Stimulated activated CD4-positive, alpha-beta T cell treated with anti-CD3 and anti-CD28 coated beads, Interleukin-1b, Interleukin-23, amount 100 ng/mL, for 24 hours (primary cell): ENCODE results near the gene SFTPB.
"Not testable (repeated sequence)": the region's sequence is repeated elsewhere in the genome, so short reads cannot be mapped to it uniquely, and the experiment has no call there.

Experiments used
- DNase-seq, 4 experiments: peaks; one replicate each; pipeline ENCODE4 v3.0.0-alpha.2; 2020; ENCODE audit warnings: low read depth in 4 of 4, low spot score in 1 of 4

SFTPB gene

DNA sequence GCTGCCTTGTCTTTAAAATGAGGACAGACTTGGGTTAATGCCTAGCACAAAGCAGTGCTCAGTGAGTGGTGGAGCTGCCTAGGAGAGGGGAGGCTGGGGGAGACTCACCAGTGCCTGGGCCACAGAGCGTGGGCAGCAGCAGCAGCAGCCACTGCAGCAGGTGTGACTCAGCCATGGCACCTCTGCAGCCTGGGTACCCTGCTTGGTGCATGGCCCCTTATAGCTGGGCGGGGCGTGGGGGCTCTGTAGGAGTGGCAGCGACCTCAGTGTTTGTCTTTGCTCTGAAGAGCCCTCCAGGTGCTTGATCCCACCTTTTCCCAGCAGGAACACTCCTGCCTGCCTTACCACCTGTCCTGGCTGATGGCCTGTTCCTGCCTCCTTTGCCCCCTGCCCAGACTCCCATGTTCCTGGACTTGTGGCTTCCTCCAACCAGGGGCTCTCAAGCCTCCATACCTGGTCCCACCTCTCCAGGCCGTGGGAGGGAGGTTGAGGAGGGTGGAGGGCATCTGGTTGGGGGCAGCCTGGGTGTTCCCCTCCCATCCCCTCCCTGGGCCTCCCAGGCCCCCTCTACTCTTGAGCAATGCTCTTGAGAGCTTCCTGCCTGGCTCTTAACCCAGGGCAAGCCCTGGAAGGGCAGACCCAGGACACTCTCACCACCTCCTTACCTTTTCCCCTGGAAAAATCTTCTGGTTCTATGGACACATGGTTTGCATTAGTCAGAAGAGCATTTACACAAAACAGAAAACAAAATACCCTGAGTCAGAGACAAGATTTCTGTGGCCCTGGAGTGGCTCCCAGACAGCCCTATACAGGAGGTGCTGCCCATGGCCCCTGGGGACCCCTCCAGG is at the start of gene SFTPB:
Gene SFTPB (minus strand): TSS at position 191 of the 848 bp plus-strand sequence. CDS start 16 bp downstream, at position 175.
- DNase-seq, result no peak

- DNase-seq, result no peak
Observed at GRCh38 chr2:85717308-85718008, 49.5 kb upstream of the SFTPB start.

GRCh38 chr2:85716346-85716914 is 48.4 kb upstream of the SFTPB start:
- no peak for DNase-seq

DNA sequence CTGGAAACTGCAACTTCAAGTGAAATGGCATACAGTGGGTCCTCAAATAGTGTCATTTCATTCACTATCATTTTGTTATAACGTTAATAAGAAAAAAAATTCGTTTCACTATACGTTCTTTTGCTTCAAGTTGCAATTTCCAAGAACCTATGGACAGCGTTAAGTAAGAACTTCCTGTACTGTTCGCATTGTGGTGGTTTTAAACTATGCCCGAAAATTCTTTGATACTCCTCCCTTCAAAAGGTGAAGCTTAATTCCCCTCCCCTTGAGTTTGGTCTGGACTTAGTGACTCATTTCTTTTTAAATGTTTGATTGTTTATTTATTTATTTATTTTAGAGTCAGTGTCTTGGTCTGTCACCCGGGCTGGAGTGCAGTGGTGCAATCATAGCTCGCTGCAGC is 46.8 kb upstream of the SFTPB start:
- no peak for DNase-seq

- not testable (repeated sequence) for DNase-seq
Observed at GRCh38 chr2:85714421-85714820, 46.4 kb upstream of the SFTPB start.

DNA sequence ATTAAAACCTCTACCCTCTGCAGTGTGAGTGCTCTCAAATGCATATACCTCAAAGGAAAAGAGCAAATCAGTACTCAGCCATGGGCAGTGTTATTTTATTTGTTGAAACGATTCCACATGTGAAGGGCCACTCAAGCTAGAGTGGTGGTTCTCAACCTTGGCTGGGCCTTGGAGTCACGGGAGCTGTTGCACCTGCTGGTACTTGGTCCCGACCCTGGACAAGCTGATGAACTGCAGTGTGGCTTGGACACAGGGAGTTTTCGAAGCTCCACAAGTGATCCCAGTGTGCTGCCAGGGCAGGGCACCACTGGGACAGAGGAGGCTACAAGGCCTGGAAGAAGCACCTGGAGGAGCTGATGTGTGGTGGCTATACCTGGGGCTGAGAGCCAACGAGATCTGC is 45.8 kb upstream of the SFTPB start:
- DNase-seq, result no peak

DNA sequence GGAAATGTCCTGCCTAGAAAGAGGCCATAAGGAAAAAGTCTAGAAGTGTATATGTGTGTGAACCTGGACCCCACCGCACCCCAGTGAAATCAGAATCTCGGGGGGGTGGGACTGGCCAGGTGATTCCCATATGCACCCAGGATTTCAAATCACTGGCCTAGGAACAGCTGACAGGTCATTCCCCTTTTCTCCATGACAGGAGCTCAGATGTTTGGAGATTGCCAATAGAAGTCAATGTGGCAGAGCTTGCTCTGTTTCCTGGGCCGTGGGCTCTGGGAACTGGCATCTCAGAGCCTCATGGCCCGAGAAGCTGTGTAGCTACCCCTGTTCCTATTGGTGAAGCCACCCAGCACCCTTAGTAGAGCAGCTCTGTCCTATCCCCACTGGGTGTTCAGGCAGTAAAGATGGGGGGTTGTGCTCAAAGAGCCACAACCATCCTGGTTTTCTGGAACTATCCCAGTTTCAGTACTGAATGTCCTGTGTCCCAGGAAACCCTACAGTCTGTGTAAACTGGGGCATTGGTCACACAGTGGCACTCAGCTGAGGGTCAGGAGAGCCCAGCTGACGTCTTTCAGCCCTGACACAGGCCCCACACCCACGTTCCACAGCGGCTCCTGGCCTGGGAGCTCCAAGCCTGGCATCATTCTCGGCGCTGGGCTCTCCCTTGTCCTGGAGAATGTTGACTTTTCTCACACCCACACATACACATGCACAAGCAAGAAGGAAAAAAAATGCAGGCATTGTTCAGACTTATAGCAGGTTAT is 45.0 kb upstream of the SFTPB start:
- DNase-seq, result no peak

DNA sequence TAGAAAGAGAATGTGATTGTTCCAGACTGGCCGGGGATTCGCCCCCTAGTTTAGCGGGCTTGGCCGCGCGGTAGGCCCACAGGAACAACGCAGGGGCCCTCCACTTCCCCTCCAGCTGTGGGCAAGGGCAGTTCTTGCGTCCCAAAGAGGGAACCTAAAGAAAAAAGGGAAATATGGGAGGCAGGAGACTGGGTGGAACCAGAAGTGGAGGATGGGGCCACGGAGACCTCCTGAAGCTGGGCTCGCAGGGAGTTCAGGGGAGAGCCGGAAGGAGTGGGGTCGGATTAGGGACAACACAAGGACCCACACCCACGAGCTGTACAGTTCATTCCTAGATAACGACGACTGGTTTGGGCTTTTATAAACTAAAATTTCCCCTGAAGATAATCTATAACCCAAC is 44.3 kb upstream of the SFTPB start:
- no peak for DNase-seq

DNA sequence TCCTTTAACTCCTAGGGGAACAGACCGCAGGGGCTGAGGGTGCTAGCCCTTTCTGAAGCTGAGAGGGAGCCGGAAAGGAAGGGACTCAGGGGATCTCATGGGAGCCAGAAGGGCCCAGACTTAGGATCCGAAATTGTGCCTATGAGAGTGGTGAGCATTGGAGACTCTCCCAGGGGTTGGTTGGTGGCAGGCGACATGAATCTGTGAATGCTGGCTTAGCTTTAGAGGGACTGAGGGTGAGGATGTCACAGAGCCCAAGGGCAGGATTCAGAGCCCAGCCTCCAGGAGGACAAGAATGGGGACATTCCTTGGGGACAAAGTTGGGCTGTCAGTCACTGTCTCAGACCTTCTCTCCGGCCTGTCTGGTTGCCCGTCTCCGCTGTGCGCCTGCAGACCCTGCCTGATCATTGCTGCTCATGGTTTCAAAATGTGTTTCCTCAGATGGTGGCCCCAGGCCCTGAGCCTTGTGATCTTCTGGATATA is 43.6 kb upstream of the SFTPB start:
- DNase-seq, result no peak

DNA sequence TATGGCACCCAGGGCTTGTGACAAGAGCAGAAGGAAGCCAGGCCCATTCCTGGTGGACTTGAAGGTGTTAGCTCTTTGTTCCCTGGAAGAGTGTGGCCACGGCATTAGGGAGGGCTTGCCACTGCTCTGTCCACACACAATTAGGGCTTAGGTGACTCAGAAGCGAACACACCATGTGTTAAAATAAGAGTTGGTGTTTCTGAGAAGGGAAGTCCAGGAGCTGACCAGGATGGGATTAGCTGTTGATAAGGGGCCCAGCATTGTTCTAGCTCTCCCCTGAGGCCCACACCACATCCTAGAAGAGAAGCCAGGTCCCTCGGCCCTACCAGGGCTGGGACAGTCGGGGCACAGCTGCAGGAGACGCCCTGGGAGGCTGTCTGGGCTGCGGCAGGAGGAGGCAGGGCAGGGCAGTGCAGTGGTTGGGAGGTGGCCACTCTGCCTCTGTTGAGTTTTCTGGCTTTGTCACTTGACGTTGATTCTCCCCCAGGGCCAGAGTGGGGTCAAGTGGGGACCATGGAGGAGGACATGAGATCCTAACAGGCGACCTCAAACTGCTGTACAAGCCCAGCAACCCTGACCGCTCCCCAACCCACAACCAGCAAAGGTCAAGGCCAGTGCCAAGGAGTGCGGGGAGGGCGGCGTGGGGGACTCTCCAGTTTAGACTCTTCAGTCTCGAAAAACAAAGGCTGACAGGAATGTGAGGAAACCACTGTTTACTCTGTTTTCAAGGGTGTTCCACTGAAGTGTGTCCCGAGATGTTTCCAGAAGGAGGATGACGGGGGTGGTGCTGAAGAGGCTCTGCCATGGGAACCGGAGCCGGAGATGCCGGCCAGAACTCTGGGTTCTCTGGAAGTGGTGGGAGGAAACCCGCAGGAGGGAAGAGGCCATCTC is 42.9 kb upstream of the SFTPB start:
- no peak for DNase-seq

DNA sequence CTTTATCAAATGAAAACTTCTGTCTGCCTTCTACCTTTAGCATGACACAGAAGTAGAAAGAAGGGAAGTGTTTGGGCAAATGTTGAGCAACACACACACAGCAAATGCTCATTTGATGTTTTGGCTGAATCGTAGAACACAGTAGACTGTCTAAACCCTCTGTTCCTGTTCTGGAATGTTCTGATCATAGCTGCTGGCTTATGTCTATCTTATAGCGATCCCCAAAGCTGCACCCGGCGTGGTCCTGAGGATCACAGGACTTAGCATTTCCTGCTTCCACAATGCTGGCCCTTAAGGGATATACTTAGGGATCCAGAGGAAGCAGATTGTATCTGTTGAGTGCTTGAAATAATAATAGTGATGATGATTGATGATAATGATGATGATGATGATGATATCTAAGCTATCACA is 41.4 kb upstream of the SFTPB start:
- no peak for DNase-seq

GRCh38 chr2:85708641-85709040 is 40.6 kb upstream of the SFTPB start:
- DNase-seq, result no peak

DNA sequence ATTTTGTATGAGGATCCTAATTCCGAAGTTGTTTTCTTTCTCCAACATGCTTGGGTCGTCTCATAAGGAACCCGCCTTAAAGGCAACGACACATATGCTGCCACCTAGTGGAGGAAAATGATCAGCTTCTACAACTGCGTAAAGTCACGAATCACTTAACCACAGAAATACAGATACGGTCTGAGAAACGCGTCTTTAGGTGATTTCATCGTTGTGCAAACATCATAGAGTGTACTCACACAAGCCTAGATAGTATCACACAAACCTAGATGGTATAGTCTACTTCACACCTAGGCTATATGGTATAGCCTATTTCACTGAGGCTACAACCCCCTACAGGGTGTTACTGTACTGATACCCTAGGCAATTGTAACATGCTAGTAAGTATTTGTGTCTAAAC is 39.3 kb upstream of the SFTPB start:
- DNase-seq, result peak; percentile 26 to 39 (median 32)

GRCh38 chr2:85706599-85707296 is 38.7 kb upstream of the SFTPB start:
- no peak for DNase-seq

GRCh38 chr2:85706063-85706462 is 38.1 kb upstream of the SFTPB start:
- DNase-seq, result no peak

GRCh38 chr2:85705680-85706039 is 37.7 kb upstream of the SFTPB start:
- DNase-seq, result no peak

GRCh38 chr2:85704800-85705679 is 37.0 kb upstream of the SFTPB start:
- no peak for DNase-seq

DNA sequence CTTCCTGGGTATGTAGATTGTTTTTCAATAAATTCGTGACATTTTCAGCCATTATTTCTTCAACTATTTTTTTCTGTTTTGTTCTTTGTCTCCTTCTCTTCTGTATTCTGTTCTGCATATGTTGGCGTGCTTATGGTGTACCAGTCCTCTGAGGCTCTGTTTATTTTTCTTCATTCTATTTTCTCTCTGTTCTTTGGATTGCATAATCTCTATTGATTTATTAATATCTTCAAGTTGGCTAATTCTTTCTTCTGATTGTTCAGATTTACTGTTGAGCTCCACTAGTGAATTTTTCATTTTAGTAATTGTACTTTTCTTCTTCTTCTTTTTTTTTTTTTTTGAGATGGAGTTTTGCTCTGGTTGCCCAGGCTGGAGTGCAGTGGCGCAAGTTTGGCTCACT is 36.0 kb upstream of the SFTPB start:
- no peak for DNase-seq

DNA sequence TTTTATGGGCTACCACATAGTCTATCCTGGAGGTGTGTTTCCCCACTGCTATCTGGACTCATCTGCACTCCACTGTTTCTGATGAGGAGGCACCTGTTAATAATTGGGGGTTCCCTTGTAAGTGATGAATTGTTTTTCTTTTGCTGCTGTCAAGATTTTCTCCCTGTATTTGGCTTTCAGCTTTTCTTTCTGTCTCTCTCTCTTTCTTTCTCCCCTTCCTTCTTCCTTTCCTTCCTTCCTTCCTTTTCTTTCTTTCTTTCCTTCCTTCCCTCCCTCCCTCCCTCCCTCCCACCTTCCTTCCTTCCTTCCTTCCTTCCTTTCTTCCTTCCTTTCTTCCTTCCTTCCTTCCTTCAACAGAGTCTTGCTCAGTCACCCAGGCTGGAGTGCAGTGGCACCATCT is 35.3 kb upstream of the SFTPB start:
- DNase-seq, result no peak
